ENCODE data around the gene SRRM3.
A peak's percentile ranks its signal among the peaks of the same experiment; 100 is the strongest.
"Not testable (repeated sequence)": the region's sequence is repeated elsewhere in the genome, so short reads cannot be mapped to it uniquely, and the experiment has no call there.

The SRRM3 gene

GRCh38 chr7:76315364-76315763 is 113.7 kb downstream of the SRRM3 start:
- DNase-seq (ENCODE audit: low read depth, low spot score): no peak

- DNase-seq (ENCODE audit: low read depth, low spot score): no peak
These were observed 115.5 kb downstream of the SRRM3 start for GRCh38 chr7:76316984-76317781.

- peak; percentile 99 for DNase-seq (ENCODE audit: low read depth, low spot score)
These were observed 116.2 kb downstream of the SRRM3 start for GRCh38 chr7:76317782-76318487.

DNA sequence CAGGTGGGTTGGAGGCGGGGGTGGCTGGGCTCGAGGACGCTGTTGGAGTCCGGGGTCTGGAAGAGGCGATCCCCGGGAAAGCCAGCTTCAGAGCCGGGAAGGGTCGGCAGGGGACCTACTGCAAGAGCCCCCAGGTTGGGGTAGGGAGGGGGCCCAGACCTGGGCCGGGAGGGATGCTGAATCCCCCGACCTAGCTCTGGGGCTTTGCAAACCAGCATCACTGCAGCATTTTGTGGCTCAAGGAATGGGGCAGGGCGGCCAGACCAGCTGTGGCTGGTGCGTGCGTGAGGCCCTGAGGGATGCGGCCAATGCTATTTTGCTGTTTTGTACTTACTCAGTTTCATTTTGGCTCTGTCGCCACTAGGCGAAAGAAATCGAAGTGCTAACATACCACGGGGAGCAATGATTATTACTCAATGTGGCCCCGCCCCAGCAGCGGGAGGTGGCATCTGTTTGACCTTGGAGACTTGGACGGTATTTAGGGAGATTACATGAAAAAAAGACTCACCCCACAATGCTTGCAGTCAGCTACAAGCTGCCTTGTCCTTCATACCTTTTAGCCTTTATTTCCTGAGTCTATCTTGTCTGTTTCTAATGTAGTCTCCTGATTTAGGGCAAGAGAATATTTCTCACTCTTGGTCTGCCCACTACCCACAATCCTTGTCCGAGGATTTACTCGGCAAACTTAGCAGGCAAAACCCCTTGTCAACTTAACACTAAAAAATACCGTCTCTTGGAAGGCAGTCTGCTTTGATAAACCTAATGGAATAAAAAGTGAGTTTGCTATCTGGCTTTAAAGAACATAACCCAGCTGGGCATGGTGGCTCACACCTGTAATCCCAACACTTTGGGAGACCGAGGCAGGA is 117.0 kb downstream of the SRRM3 start:
- peak; percentile 89 for DNase-seq (ENCODE audit: low read depth, low spot score)

- no peak for DNase-seq (ENCODE audit: low read depth, low spot score)
These were observed 123.4 kb downstream of the SRRM3 start for GRCh38 chr7:76325092-76325491.

DNA sequence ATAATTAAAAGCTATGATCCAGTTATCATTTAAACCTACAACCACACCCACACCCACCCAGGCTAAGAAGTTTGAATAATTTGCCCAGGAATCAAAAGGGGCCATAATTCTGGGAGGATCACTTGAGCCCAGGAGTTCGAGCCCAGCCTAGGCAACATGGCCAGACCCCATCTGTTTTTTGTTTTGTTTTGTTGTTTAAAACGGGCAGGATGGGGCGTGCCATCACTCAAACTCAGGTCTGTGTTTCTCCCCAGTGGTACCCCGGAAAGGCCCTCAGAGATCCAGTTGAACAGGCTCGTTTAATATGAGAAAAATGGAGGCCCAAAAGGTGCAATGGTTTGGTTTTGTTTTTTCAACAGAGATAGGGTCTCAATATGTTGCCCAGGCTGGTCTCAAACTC is 124.1 kb downstream of the SRRM3 start:
- DNase-seq (ENCODE audit: low read depth, low spot score): no peak

- peak; percentile 41 for DNase-seq (ENCODE audit: low read depth, low spot score)
These were observed 125.0 kb downstream of the SRRM3 start for GRCh38 chr7:76326646-76327233.

- no peak for DNase-seq (ENCODE audit: low read depth, low spot score)
These were observed 125.9 kb downstream of the SRRM3 start for GRCh38 chr7:76327610-76328009.

- no peak for DNase-seq (ENCODE audit: low read depth, low spot score)
These were observed 126.7 kb downstream of the SRRM3 start for GRCh38 chr7:76328389-76328788.

DNA sequence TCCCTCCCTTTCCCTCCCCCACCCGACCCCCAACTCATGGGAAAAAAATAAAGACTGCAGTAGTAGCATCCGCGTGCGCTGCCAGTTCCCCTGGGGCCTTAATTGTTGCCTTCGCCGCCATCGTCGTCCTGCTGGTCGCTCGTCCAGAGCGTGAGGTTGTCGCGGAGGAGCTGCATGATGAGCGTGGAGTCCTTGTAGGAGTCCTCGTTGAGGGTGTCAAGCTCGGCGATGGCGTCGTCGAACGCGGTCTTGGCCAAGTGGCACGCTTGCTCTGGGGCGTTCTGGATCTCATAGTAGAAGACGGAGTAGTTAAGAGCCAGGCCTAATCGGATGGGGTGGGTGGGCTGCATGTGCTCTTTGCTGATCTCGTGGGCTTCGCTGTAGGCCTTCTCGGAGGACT is 127.8 kb downstream of the SRRM3 start:
- no peak for DNase-seq (ENCODE audit: low read depth, low spot score)

- no peak for DNase-seq (ENCODE audit: low read depth, low spot score)
These were observed 128.6 kb downstream of the SRRM3 start for GRCh38 chr7:76330261-76330660.

DNA sequence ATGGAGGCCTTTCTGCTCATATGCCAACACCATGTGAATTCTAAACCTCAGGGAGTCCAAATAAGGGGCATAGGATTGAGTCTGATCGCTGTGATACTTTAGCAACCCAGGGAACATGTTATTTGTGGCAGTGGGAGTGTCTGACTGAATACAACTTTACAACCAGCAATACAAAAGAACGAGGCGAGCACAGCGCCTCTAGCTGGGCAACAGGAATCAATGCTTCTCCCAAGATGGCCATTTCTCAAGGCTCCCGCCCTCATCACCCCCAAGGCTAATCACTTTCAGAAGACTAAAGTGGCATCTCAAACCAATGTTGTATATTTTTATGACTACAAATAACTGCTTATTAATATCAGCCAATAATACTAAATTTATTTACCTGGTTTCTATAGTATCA is 129.0 kb downstream of the SRRM3 start:
- no peak for DNase-seq (ENCODE audit: low read depth, low spot score)

DNA sequence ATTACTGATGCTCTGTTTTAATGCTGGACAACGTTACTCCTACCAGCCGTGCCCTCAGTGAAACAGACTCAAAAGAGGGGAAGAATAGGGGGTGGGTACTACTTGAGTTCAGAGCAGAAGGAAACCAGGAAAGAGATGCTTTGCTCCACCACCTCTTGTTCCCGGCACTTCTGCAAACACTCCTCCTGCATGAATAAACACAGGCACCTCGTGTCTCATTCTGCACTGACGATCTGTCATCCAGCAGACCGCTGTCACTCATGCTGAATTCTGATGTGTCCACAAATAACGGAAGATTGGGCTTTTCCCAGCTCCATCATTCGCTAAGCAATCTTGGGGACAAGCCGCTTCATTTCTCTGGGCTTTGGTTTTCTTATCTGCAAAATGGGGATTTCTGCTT is 130.4 kb downstream of the SRRM3 start:
- DNase-seq (ENCODE audit: low read depth, low spot score): no peak

GRCh38 chr7:76333511-76334101 is 131.9 kb downstream of the SRRM3 start:
- peak; percentile 42 for DNase-seq (ENCODE audit: low read depth, low spot score)

DNA sequence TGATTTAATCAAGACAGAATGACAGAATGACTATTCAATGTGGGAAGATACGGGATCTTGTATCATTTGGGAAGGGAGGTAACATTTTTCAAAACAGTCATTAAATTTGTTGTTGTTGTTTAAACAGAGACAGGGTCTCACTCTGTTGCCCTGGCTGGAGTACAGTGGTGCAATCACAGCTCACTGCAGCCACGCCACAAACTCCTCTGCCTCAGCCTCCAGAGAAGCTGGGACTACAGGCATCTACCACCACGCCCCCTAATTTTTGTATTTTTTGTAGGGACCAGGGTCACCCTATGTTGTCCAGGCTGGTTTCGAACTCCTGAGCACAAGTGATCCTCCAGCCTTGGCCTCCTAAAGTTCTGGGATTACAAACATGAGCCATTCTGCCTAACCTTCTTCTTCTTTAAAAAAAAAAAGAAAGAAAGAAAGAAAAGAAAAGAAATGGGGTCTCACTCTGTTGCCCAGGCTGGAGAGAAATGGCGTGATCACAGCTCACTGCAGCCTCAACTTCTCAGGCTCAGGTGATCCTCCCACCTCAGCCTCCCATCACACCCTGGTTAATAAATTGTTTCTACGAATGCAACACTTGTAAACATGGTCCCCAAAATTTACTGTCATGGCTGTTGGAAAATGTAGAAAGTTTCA is 132.7 kb downstream of the SRRM3 start:
- DNase-seq (ENCODE audit: low read depth, low spot score): no peak

GRCh38 chr7:76335417-76335816 is 133.7 kb downstream of the SRRM3 start:
- not testable (repeated sequence) for DNase-seq (ENCODE audit: low read depth, low spot score)

- no peak for DNase-seq (ENCODE audit: low read depth, low spot score)
These were observed 134.4 kb downstream of the SRRM3 start for GRCh38 chr7:76336094-76336493.
